Medulla oblongata (tissue), 1 donor: ENCODE results near the gene NRBF2.
A peak's percentile ranks its signal among the peaks of the same experiment; 100 is the strongest.
"Not testable (repeated sequence)": the region's sequence is repeated elsewhere in the genome, so short reads cannot be mapped to it uniquely, and the experiment has no call there.

ENCODE experiments used
- DNase-seq: peaks from one replicate; pipeline ENCODE4 v3.0.0-alpha.2; 2015; ENCODE audit errors: extremely low spot score

Gene NRBF2

DNA sequence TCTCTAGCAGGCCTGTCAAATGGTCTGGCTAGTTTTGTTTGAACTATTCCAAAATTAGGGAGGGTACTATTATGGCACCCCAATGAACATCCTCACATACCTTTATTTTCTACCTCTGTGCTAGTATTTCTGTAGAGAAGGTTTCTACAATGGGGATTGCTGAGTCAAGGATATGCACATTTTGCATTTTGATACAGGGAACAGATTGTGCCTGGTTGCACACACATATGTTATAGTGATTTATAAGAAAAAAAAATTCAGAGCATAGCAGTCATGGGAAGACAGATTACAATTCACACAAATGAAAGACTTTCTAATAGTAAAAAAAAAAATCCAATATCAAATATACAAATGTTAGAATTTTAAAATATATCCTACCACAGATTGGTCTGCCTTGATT is 14.1 kb upstream of the NRBF2 start:
- DNase-seq, result no peak

DNA sequence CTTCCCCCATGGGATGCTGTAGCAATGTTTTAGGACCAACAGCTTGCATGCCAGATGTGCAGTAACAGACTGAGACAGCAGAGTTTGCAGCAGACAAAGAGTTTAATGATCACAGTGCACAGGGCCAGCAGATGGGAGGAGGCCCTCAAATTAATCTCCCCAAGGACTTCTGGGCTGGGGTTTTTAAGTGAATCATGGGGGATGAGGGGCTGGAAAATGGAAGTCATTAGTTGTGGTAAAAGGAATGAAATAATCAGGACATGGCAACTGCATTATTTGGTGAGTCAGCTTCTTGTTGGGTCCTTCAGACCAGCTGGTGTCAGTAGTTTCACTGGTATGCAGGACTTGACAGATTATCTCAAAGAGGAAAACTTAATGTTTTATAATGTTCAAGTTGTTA is 12.6 kb upstream of the NRBF2 start:
- DNase-seq, result no peak

DNA sequence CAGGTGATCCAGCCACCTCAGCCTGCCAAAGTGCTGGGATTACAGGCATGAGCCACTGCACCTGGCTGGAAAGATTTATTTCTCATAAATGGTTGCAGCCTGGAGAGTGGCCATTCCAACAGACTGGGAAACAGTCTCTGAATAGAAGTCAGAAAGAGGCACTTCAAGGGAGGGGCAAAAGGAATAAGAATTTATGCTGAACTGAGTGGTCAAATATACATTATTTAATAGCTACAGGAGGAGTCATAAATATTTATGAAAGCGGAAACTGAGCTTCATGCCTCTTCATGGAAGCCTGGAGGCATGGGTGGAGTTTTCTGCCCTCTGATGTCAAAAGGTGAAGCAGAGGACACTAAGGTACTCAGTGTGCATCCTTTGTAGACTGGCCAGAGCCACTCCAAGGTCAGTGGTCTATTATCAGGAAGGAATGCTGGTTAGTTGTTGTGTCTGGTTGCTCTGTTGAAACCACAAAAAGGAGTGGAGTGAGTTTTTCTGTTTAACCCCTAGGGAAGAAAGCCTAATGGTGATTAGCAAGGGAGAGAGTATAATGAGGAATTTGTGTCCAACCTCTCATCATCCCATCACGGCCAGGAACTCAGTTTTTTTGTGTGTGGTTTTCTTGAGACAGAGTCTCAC is 9.3 kb upstream of the NRBF2 start:
- DNase-seq, result no peak

DNA sequence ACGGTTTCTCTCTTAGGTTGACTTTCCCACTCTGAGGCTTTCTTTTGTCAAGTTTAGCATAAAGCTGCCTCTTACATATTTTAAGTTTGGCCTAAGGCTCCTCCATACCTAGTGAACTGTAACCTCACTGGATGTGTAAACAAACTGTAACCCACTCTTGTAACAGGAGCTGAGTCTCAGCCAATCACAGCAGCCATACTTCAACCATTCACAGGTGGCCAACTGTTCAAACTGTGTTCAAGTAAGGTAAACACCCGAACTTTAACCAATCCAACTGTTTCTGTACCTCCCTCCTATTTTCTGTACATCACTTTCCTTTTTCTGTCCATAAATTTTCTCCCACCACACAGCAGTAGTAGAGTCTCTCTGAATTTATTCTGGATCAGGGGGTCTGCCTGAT is 7.7 kb upstream of the NRBF2 start:
- no peak for DNase-seq

DNA sequence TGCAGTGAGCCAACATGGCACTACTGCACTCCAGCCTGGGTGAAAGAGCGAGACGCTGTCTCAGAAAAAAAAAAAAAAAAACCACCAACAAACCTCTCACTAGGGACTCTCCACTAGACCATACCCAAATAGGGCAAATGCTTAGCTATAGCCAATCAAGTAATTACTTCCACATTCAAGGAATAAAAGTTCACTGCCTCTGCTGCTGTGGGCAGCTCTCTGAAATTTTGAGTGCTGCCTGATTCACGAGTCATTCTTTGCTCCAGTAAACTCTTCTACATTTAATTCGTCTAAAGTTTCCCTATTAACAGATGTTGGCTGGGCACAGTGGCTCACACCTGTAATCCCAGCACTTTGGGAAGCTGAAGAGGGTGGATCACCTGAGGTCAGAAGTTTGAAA is 4.7 kb upstream of the NRBF2 start:
- DNase-seq, result no peak

DNA sequence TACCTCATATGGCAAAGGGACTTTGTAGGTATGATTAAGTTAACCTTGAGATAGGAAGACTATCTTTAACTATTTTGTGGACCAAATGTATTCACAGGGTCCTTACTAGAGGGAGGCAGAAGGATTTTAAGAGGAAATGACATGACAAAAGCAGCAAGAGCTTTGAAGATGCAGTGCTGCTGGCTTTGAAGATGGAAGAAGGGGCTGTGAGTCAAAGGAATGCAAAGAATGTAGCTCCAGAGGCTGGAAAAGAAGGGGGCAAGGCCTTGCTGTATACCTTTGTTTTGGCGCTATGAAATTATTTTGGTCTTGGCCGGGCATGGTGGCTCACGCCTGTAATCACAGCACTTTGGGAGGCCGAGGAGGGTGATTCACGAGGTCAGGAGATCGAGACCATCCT is 3.2 kb upstream of the NRBF2 start:
- no peak for DNase-seq

DNA sequence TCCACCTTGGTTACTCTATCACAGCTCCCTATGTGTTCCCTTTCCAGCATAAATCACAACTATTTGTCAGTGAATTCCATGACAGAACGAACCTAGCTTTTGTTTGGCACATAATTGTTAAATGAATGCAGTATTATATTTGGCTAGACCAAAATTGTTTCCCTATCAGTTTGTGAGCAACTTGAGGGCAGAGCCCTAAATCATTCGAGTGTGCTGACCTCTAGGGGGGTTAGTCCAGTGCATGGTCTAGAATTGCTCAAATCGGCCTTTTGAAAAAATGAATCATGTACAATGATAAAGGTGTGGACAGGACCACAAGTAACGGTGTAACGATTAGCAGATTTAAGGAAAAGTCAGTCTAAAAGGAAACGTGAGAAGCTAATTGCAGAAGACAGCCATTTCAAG is 475 bp upstream of the NRBF2 start:
- DNase-seq, result no peak

DNA sequence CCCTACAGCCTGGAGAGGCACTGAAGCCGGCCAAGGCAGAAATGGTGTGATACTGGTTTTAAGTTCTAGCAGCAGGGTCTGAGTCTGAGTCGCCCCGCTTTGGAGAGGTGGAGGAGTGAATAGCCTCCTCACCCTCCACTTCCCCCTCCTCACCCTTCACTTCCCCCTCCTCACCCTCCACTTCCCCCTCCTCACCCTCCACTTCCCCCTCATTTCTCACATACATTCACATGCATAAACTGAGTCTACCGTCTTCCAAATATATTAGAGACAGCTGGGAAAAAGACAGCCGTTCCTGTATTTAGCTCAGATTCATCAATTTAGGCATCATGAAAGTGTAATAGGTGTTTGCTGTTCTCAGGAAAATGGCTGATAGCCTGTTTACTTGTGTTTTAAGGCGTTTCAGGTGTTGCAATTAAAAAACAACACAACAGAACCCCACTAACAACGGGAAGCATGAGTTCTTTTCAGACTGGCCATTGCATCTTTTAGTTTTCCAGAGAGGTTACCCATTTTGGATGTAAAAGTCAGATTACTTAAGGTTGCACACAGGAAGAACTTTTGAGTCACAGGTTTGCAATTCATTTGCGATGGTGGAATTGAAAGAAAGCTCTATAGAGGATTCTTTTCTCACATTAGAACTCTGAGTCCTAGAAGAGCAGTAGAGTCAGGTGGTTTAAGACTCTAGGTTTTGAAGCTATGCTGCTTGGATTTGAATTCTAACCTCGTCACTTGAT is 861 bp downstream of the NRBF2 start:
- no peak for DNase-seq

DNA sequence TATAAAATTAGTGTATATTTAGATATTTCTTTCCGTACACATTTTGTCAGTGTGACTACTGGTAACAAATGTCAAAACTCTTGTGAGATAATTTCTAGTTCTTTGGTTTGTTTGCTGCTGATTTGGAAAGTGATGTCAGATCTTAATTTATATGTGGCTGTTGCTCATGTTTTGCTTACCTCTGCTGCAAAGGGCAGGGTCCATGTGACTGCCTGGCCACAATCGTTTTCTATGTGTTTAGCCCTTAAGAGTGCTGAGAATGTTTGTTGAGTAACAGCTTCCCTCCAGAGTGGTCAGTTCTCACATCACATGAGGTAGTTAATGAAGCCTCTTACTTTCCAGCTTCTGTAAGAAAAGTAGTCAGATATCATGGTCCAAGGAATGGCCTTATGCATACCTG is 4.2 kb downstream of the NRBF2 start:
- no peak for DNase-seq

DNA sequence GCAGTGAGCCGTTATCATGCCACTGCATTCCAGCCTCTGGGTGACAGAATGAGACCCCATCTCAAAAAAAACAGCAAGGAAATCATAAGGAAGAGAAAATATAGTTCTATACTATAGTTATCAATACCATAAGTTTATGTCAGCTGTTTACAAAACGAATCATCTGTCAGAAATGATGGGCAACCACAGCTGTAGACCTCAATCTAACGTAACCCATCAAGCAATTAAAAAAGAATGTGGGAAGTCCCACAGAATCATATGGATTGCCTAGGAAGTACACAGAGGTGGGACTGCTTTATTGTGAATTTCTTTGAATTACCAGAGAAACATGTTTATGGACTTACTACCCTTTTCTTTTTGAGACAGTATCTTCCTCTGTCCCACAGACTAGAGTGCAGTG is 6.9 kb downstream of the NRBF2 start:
- no peak for DNase-seq

DNA sequence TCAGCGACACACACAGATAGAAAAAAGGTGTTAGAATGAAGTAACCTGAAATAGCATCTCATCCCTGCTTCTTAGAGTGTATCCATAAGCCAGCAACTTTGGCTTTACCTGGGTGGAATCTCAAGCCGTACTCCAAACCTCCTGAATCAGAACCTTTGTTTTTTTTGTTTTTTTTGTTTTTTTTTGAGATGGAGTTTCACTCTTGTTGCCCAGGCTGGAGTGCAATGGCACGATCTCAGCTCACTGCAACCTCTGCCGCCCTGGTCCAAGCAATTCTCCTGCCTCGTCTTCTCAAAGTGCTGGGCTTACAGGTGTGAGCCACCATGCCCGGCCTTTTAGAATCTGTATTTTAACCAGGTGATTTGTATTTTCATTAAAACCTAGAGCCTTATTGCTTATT is 9.0 kb downstream of the NRBF2 start:
- DNase-seq, result no peak

DNA sequence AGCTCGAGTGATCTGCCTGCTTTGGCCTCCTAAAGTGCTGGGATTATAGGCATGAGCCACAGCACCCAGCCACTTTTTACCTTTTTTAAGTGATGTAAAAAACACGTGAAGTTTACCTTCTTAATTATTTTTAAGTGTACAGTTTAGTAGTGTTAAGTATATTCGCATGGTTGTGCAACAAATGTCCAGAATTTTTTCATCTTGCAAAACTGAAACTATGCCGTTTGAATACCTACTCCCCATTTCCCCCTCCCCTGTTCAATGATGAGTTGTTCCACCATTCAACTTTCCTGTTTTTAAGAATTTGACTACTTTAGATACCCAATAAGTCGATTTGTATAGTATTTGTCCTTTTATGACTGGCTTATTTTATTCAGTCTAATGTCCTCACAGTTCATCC is 10.9 kb downstream of the NRBF2 start:
- DNase-seq, result no peak

DNA sequence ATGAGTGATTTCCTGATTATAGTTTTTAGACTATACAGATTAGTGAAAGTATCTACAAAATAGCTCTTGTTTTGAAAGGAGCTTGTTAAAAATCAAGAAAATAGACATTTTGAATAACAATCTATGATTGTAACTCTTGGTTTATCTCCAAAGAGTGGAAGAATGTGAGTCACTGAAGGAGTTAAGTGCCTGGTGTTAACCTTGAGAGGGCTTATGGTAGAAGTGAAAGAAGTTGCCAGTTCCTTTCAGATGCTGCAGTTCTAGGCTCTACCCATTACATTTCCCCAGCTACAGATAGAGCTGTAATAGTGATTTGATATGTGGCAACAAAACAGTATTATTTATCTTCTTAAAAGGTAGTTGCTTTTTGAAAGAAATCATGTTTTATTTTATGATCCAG is 12.7 kb downstream of the NRBF2 start:
- no peak for DNase-seq

DNA sequence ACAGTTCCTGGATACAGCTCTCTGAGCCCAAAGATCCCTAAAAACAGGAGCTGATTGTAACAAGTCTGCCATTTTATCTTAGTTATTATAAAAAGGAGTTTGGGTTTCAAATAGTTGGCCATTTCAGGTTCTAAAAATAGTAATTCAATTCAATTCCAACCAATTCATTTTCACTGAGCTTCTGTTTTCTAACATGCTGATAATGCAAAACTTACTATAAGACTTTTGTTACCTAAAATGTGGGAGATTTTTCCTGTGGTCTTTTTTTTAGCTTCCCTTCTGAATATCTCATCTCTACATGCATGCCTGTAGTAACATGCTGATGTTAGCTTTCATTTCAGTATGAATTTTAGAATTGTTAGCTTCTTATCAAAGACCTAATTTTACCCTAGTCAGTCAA is 13.4 kb downstream of the NRBF2 start:
- no peak for DNase-seq

DNA sequence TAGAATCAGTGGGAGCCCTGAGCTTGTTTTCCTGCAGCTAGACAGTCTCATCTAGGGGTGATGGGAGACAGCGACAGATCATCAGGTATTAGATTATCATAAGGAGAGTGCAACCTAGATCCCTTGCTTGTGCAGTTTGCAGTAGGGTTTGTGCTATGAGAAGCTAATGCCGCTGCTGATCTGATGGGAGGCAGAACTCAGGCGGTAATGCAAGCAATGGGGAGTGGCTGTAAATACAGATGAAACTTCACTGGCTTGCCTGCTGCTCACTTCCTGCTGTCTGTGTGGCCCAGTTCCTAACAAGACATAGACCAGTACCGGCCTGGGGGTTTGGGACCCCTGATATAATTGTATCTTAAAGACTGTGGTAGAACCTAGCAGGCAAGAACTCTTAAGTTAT is 17.6 kb downstream of the NRBF2 start:
- no peak for DNase-seq

DNA sequence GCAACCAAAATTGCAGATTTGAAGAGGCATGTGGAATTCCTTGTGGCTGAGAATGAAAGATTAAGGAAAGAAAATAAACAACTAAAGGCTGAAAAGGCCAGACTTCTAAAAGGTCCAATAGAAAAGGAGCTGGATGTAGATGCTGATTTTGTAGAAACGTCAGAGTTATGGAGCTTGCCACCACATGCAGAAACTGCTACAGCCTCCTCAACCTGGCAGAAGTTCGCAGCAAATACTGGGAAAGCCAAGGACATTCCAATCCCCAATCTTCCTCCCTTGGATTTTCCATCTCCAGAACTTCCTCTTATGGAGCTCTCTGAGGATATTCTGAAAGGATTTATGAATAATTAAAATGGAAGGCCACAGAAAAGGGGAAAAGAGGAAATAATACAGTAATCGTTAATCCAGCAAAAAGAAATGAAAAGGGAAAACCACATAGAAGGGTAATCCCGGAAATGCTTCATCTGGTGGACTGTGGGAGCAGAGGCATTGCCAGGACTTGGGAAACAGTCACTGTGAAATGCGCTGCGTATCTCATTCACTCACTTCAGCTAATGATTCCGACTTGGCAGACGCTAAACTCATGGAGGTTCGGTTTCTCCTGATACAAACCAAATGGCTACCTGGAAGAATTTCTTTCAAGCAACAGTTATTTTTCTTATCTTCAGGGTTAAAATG is 20.9 kb downstream of the NRBF2 start:
- not testable (repeated sequence) for DNase-seq

DNA sequence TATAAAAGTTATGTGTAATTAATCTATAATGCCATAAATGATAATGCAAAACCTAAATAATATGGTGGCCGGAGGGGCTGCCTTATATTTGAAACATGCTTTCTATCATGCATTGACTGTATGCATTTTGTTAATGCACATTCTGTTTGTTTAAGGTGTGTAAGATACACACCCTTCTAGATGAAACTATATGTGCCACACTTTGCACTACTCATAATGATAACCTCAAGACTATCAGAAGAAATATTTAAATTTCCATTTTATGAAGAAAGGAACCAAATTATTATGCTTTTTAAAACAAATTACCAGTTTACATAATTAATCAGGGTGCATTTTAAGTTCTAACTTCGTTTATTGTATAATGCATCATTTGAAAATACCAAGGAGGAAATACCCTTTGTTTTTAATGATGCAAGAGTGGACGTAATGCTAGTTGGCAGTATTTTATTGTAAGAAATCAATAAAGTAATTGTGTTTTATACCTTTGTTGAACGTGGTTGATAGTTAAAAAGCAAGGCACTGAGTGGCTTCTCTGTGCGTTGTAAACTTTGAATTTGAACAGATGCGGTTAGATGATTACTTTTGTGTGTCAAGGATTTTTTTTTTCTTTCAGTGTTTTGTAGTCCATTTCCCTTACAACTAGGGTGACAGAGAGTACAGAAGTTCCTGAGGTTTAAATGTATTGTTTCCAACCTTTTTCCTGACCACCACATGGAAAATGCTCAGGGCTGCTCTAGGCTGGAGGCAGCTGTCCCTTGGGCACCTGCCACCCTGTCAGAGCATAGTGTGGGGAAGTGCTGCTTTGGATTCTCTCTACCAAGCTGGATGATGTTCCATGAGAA is 21.6 kb downstream of the NRBF2 start:
- DNase-seq, result no peak

DNA sequence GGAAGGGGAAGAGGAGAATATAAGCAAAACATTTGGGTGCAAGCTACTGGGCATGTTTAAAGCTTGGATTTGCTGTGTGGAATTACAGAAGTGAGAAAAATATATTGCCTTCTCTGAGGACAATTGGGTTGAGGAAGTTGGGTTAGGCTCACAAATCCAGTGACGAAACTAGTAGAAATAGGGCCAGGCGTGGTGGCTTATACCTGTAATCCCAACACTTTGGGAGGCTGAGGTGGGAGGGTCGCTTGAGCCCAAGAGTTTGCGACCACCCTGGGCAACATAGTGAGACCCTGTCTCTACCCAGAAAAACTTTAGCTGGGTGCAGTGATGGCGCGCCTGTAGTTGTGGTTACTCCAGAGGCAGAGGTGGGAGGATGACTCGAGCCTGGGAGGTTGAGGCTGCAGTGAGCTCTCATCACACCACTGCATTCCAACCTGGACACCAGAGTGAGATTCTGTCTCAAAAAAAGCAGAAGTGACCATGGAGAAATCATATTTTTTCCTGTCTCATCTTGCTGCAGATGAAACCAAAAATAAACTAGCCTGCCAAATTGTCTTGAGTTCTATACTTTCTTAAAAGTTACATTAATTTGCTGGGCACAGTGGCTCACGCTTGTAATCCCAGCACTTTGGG is 22.4 kb downstream of the NRBF2 start:
- DNase-seq, result no peak

DNA sequence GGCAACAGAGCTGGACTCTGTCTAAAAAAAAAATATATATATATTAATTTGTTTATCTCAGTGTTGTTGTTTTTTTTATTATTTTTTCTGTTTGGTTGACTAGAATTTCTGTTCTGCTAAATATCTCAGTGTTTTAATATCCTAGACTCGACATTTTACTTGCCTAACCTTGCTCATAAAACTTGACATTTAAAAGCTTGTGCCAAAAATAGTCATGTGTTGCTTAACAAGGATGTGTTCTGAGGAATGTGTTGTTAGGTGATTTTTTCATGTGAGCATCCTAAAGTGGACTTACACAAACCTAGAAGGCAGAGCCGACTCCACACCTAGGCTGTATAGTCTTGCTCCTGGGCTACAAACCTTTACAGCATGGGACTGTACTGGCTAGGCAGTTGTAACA is 23.1 kb downstream of the NRBF2 start:
- no peak for DNase-seq

DNA sequence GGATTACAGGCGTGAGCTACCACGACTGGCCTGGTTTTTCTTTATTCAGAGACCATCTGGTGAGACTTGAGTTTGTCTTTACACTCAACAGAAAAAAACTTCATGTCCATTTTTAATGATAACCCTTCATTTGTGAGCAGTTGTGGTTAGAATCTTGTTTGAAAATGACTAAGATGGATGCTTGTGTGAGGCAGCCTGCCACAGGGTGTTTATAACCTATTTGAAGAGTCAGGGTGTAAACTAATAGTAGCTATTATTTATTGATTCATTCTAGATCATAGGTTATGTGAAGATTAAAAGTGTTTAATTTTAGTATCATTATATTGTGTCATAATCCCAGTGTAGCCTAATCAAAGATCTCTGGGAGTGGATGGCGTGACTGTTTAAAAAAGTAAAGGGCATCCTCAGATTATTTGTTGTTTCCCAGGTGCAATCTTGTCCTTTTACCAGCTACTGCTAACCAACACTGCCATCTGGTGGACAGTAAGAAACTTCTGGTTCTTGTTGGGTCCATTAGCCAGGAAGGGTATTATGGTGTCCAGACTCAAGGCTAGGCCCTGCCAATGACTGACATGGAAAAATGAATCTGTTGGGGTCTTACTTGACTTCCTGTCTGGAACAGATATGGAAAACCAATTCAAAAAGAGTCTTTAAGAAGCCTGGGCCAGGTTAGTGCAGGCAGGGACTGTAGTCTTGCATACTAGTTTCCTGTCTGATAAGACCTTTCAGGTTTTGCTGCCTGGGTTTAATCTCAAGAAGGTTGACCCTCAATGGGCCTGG is 24.9 kb downstream of the NRBF2 start:
- peak; percentile 95 for DNase-seq

DNA sequence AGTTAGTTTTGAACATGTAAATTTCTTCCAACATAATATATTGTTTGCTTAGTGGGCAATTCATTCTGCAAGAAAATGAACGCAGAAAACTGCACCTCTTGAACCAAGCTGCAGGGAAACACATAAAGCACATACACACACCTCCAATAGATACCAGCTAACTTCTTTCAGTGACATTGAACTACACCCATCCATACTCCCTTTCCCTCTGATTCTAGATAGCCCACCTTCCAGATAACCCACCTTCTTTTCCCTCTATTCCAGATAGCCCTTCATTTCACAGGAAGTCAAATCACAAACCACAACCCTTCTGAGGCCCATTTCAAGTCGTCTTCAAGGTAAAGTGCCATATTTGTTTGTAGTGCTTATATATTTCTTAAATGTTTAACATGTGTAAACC is 28.5 kb downstream of the NRBF2 start:
- DNase-seq, result no peak
